Vagina (tissue), 2 donors: Measurements from ENCODE around the gene SAMHD1.

Experiments
- POLR2A ChIP-seq, 2 donors: fragments of 450-650 bp; IDR thresholded peaks; one replicate each; pipeline ENCODE4 v1.6.1; 2017; ENCODE audit warnings: antibody characterized with exemption in 2 of 2, mild to moderate bottlenecking in 2 of 2, moderate library complexity in 2 of 2
- TF ChIP-seq, protein P1 (sequence below), 3 experiments: fragments of 450-650 bp in 2 of 3; fragments of 200-600 bp in 1 of 3; sonication (generic) in 1 of 3; IDR thresholded peaks; one replicate each; pipeline ENCODE4 v1.5.1; 2017 to 2019; ENCODE audit warnings: antibody characterized with exemption in 3 of 3, mild to moderate bottlenecking in 2 of 3, moderate library complexity in 2 of 3

DNA sequence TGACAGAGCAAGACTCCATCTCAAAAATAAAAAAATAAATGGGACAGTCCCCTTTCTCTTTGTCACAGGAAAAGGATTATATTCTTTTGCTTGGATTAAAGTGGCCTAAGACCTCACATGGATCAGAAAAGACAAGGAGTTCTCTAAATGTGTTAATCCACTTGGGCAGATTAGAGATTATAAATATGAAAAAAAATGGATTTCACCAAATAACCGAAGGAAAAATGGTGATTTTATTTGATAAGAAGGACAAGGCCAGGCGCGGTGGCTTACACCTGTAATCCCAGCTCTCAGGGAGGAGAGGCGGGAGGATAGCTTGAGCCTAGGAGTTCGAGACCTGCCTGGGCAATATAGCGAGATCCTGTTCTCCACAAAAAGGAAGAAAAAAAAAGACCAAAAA lies 21.8 kb downstream of the SAMHD1 start:
- no peak for TF ChIP-seq POLR2A (IDR thresholded peaks at IDR 0.05)
- TF ChIP-seq, protein P1, sequence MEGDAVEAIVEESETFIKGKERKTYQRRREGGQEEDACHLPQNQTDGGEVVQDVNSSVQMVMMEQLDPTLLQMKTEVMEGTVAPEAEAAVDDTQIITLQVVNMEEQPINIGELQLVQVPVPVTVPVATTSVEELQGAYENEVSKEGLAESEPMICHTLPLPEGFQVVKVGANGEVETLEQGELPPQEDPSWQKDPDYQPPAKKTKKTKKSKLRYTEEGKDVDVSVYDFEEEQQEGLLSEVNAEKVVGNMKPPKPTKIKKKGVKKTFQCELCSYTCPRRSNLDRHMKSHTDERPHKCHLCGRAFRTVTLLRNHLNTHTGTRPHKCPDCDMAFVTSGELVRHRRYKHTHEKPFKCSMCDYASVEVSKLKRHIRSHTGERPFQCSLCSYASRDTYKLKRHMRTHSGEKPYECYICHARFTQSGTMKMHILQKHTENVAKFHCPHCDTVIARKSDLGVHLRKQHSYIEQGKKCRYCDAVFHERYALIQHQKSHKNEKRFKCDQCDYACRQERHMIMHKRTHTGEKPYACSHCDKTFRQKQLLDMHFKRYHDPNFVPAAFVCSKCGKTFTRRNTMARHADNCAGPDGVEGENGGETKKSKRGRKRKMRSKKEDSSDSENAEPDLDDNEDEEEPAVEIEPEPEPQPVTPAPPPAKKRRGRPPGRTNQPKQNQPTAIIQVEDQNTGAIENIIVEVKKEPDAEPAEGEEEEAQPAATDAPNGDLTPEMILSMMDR (IDR thresholded peaks at IDR 0.05) = no peak
